K562 (cell line): ENCODE results near the gene CYP4F3. TPM values are rescaled to one million over a fixed set of nuclear protein-coding genes. Genes with fewer than 3 reads are reported as not detected.

Experiments
- ATAC-seq: fragments of 200-7000 bp; cut with Tn5 transposase; 3 replicates; pipeline ENCODE4 v1.9.1; 2020; ENCODE audit warnings: moderate library complexity
- BruUV-seq: library from RNA; stranded (reverse); fragments of 400-500 nt; replicated peaks from 2 replicates; lab custom pipeline; 2021; lab: Mats Ljungman, UMichigan
- CTCF ChIA-PET: fragments of 300-600 bp; formaldehyde crosslinking; extraction: SDS; loops from one replicate; lab custom pipeline; 2021; ENCODE audit warnings: low intra/inter-chr PET ratio; lab: Yijun Ruan, JAX
- POLR2A ChIA-PET: fragments of 300-600, 350-650 bp; sonication (Branson Sonifier 250); formaldehyde crosslinking; extraction: SDS; loops from one replicate; lab custom pipeline; 2021; ENCODE audit warnings: antibody characterized with exemption, inconsistent platforms; lab: Yijun Ruan, JAX
- DNase-seq, 4 experiments: peaks; one replicate each; pipeline versions ENCODE4 v3.0.0 to v3.0.0-alpha.2; 2011 to 2018; ENCODE audit warnings: low spot score in 3 of 4, mixed read lengths in 3 of 4; ENCODE audit errors: extremely low read depth in 1 of 4
- FAIRE-seq: peaks from 2 replicates; lab custom pipeline; 2011; peaks lifted over from hg19 to GRCh38; lab: Jason Lieb, UNC
- H2AFZ ChIP-seq: 2 replicates; pipeline ENCODE4 v1.6.0; 2011; ENCODE audit warnings: low read depth, low read length, control low read depth, inconsistent platforms
- H3K27ac ChIP-seq: fragments of 200-600 bp; 3 replicates; pipeline ENCODE4 v1.8.0; 2011; ENCODE audit warnings: low read depth, mild to moderate bottlenecking, control low read depth, inconsistent platforms, low read length, moderate library complexity, mixed read lengths; ENCODE audit errors: extremely low read depth
- H3K27me3 ChIP-seq, 2 experiments: fragments of 300-600 bp in 1 of 2; 2 replicates in 1 of 2; 3 replicates in 1 of 2; pipeline versions ENCODE4 v1.6.0 to v1.8.0; 2011; ENCODE audit warnings: inconsistent platforms in 2 of 2, low read length in 2 of 2, mild to moderate bottlenecking in 1 of 2, mixed read lengths in 1 of 2, moderate library complexity in 1 of 2; ENCODE audit not compliant: control insufficient read depth in 2 of 2, insufficient read depth in 2 of 2
- H3K36me3 ChIP-seq: fragments of 300-600 bp; 3 replicates; pipeline ENCODE4 v1.8.0; 2011; ENCODE audit warnings: mild to moderate bottlenecking, low read length, inconsistent platforms; ENCODE audit not compliant: control insufficient read depth, insufficient read depth
- H3K4me1 ChIP-seq, 2 experiments: fragments of 200-600 bp in 1 of 2; replicated peaks in 1 of 2; 2 replicates in 1 of 2; 3 replicates in 1 of 2; pipeline versions ENCODE4 v1.5.1 to v1.8.0; 2011; ENCODE audit warnings: inconsistent platforms in 2 of 2, low read length in 2 of 2, mild to moderate bottlenecking in 1 of 2, mixed read lengths in 1 of 2, moderate library complexity in 1 of 2; ENCODE audit not compliant: control insufficient read depth in 2 of 2, insufficient read depth in 2 of 2
- H3K4me2 ChIP-seq: 2 replicates; pipeline ENCODE4 v1.6.1; 2011; ENCODE audit warnings: low read length, control low read depth, inconsistent platforms, mixed read lengths; ENCODE audit not compliant: insufficient read depth
- H3K4me3 ChIP-seq: fragments of 200-600 bp; sonication (generic), shearing (Covaris generic); 2 replicates; pipeline ENCODE4 v1.5.1; 2016; ENCODE audit warnings: control low read depth, inconsistent platforms
- H3K79me2 ChIP-seq: fragments of 200-600 bp; 3 replicates; pipeline ENCODE4 v1.8.0; 2011; ENCODE audit warnings: low read length, inconsistent platforms; ENCODE audit not compliant: control insufficient read depth, insufficient read depth
- H3K9ac ChIP-seq, 2 experiments: 2 replicates each; pipeline versions ENCODE4 v1.6.0 to v1.6.1; 2011; ENCODE audit warnings: low read depth in 2 of 2, low read length in 2 of 2, control low read depth in 1 of 2, inconsistent platforms in 1 of 2, mild to moderate bottlenecking in 1 of 2, mixed read lengths in 1 of 2; ENCODE audit not compliant: insufficient read depth in 1 of 2
- H3K9me1 ChIP-seq: one replicate; pipeline ENCODE4 v1.6.0; 2011; ENCODE audit warnings: inconsistent platforms, mild to moderate bottlenecking, low read length, moderate library complexity; ENCODE audit not compliant: control insufficient read depth, insufficient read depth
- H3K9me3 ChIP-seq: replicated peaks from 2 replicates; pipeline ENCODE4 v1.5.1; 2011; ENCODE audit warnings: low read depth, low read length, inconsistent platforms; ENCODE audit not compliant: control insufficient read depth, insufficient read depth
- H4K20me1 ChIP-seq: replicated peaks from 2 replicates; pipeline ENCODE4 v1.6.1; 2011; ENCODE audit warnings: low read length, inconsistent platforms, mixed read lengths; ENCODE audit not compliant: control insufficient read depth, insufficient read depth
- CC2D1A ChIP-seq: fragments of 450-650 bp; IDR thresholded peaks from 2 replicates; pipeline ENCODE4 v1.6.1; 2017; ENCODE audit warnings: mild to moderate bottlenecking
- CTBP1 ChIP-seq: fragments of 450-650 bp; IDR thresholded peaks from 2 replicates; pipeline ENCODE4 v1.6.1; 2016; ENCODE audit warnings: borderline replicate concordance
- FIP1L1 ChIP-seq: fragments of 200-400 bp; formaldehyde crosslinking; IDR thresholded peaks from 2 replicates; pipeline ENCODE4 v1.6.1; 2018; ENCODE audit warnings: mild to moderate bottlenecking, low read depth, low read length; ENCODE audit not compliant: poor library complexity, severe bottlenecking
- HNRNPK ChIP-seq: fragments of 200-400 bp; formaldehyde crosslinking; IDR thresholded peaks from one replicate; pipeline ENCODE4 v1.6.1; 2018; ENCODE audit warnings: mild to moderate bottlenecking, low read depth, low read length; ENCODE audit not compliant: poor library complexity, severe bottlenecking
- KAT8 ChIP-seq: fragments of 450-650 bp; IDR thresholded peaks from 2 replicates; pipeline ENCODE4 v1.6.1; 2016; ENCODE audit warnings: low read depth, mild to moderate bottlenecking
- MEIS2 ChIP-seq: fragments of 450-650 bp; IDR thresholded peaks from 2 replicates; pipeline ENCODE4 v1.6.1; 2014; ENCODE audit warnings: mild to moderate bottlenecking; ENCODE audit not compliant: partially characterized antibody
- OTX1 ChIP-seq: fragments of 450-650 bp; formaldehyde crosslinking; IDR thresholded peaks from 2 replicates; pipeline ENCODE4 v1.4.0; 2022; ENCODE audit warnings: mild to moderate bottlenecking
- PTRF ChIP-seq: fragments of 450-650 bp; IDR thresholded peaks from 2 replicates; pipeline ENCODE4 v1.6.1; 2016; ENCODE audit warnings: mild to moderate bottlenecking, missing genetic modification characterization, missing compliant biosample characterization
- SIRT6 ChIP-seq: IDR thresholded peaks from one replicate; pipeline ENCODE4 v1.6.1; 2012; ENCODE audit warnings: low read depth, mild to moderate bottlenecking, control low read depth, inconsistent platforms, low read length, moderate library complexity
- TRIM28 ChIP-seq: fragments of 450-650 bp; IDR thresholded peaks from 2 replicates; pipeline ENCODE4 v1.6.1; 2017
- ZNF140 ChIP-seq: fragments of 250-450 bp; sonication (Bioruptor Pico); IDR thresholded peaks from 2 replicates; pipeline ENCODE4 v1.8.0; 2021; ENCODE audit warnings: moderate library complexity, mild to moderate bottlenecking, inconsistent platforms
- ZNF23 ChIP-seq: fragments of 250-450 bp; sonication (Bioruptor Pico); IDR thresholded peaks from 2 replicates; pipeline ENCODE4 v1.4.0; 2020; ENCODE audit warnings: mild to moderate bottlenecking
- WGBS: fragments of 100-300 bp; shearing (Covaris generic); methylation state at CpG from one replicate; pipeline ENCODE4 v1.1.6; 2016; ENCODE audit warnings: low coverage, mixed read lengths; ENCODE audit not compliant: insufficient coverage; ENCODE audit errors: missing lambda C conversion rate; 5-methylcytosine and 5-hydroxymethylcytosine counted together
- in situ Hi-C: fragments of 300-500 bp; cut with MboI; formaldehyde crosslinking; loops from 4 replicates; pipeline ENCODE4 v1.15.0; 2018; ENCODE audit warnings: inconsistent platforms, mixed read lengths
- intact Hi-C: fragments of 100-400 bp; cut with micrococcal nuclease; formaldehyde crosslinking; loops from 2 replicates; pipeline ENCODE4 v1.14.2; 2022
- polyA plus RNA-seq, 8 experiments: library from polyadenylated mRNA; depleted of rRNA in 4 of 8; stranded (reverse) in 5 of 8; unstranded in 3 of 8; fragments of >200 nt; fragmentation: Nextera tagmentation in 2 of 8; fragmentation: Illumina TruSeq in 1 of 8; extraction: Ambion mirVana in 2 of 8; extraction: Trizol in 1 of 8; gene quantifications; 2 replicates each; pipeline versions ENCODE4 v1.2.1 to v1.2.3, GENCODE V29; 2011 to 2014; ENCODE audit warnings: inconsistent platforms in 1 of 8, missing spikeins in 1 of 8
- total RNA-seq, 7 experiments: library from RNA; depleted of rRNA in 6 of 7; stranded (reverse); fragments of >200 nt in 6 of 7; fragmentation: Illumina TruSeq in 2 of 7; extraction: Trizol in 2 of 7; gene quantifications; 2 replicates each; pipeline versions ENCODE4 v1.2.1 to v1.2.3, GENCODE V29; 2011 to 2021; ENCODE audit warnings: low replicate concordance in 1 of 7
- TF ChIP-seq, protein P1 (sequence below), 3 experiments: IDR thresholded peaks in 2 of 3; conservative IDR thresholded peaks in 1 of 3; 2 replicates each; pipeline ENCODE4 v1.5.1; 2011 to 2012; ENCODE audit warnings: low read length in 3 of 3, mild to moderate bottlenecking in 3 of 3, control low read depth in 2 of 3, improper control_type of control experiment in 1 of 3, inconsistent platforms in 1 of 3, low read depth in 1 of 3, mixed read lengths in 1 of 3, moderate library complexity in 1 of 3; ENCODE audit not compliant: insufficient read depth in 2 of 3
- TF ChIP-seq, protein P2 (sequence below): fragments of 450-650 bp; IDR thresholded peaks from 2 replicates; pipeline ENCODE4 v1.6.1; 2014; ENCODE audit warnings: low read depth, mild to moderate bottlenecking, moderate library complexity, borderline replicate concordance
- TF ChIP-seq, protein P3 (sequence below): fragments of 450-650 bp; conservative IDR thresholded peaks from 2 replicates; pipeline ENCODE4 v1.6.1; 2016; ENCODE audit warnings: missing genetic modification characterization, low read depth, mild to moderate bottlenecking, control low read depth, missing compliant biosample characterization
- TF ChIP-seq, protein P4 (sequence below): fragments of 250-450 bp; sonication (Bioruptor Pico); IDR thresholded peaks from 2 replicates; pipeline ENCODE4 v1.4.0; 2020; ENCODE audit warnings: mild to moderate bottlenecking, moderate library complexity

The CYP4F3 gene
- total and polyA plus RNA-seq, 9 of the 15 experiments (the other 6 are each of a cell fraction or from before 2014, with no cell fraction given): 0.01 to 0.40 (median 0.16) TPM; not detected in 6

DNA sequence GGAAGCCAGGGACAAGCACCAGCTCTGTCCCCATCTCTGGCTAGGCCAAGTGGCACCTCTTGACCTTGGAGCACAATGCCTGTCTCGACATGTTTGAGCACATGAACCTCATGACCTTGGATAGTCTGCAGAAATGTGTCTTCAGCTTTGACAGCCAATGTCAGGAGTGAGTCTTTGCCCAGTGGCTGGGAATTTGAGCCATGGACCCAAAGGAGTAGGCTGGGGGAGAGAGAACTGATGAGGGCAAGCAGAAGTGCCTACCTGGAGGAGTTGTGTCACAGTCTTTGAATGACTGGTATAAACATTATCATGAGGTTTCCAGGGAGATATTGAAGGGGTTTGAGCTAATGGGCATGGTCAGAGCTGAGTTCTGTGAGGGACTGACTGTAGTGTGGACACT lies 25.5 kb downstream of the CYP4F3 start:
- ChIA-PET POLR2A (no interaction called here), CTCF (no interaction called here)
- H3K4me1 ChIP-seq: no peaks in the 10 kb centered on the region
- H3K79me2 ChIP-seq: no peaks in the 10 kb centered on the region
- no peak overlapping the region for H3K4me3 ChIP-seq
- BruUV-seq: no TSS peak
- WGBS: 0% methylated on average over 1 of the region's 1 CpG
- no peak for ATAC-seq
- H3K9me3 ChIP-seq: no peaks in the 10 kb centered on the region
- DNase-seq: no peak
- no peaks in the 10 kb centered on the region for H3K9me1 ChIP-seq
- in situ Hi-C loops (no loop called here), intact Hi-C loops (no loop called here)
- no peak for FAIRE-seq
- no peak overlapping the region for H3K4me2 ChIP-seq
- H3K27me3 ChIP-seq: no peaks in the 10 kb centered on the region
- H4K20me1 ChIP-seq: no peaks in the 10 kb centered on the region
- no peaks in the 10 kb centered on the region for H3K36me3 ChIP-seq
- H3K9ac ChIP-seq: no peak overlapping the region
- no peak overlapping the region for H3K27ac ChIP-seq
- no peak overlapping the region for H2AFZ ChIP-seq
- TF ChIP-seq HNRNPK (no peak), PTRF (tag) (no peak), ZNF140 (CRISPR knock-in tag) (no peak), SIRT6 (no peak), KAT8 (no peak), CC2D1A (no peak), ZNF23 (CRISPR knock-in tag) (no peak), TRIM28 (no peak), MEIS2 (no peak), CTBP1 (no peak), OTX1 (CRISPR knock-in tag) (no peak), FIP1L1 (no peak)
- TF ChIP-seq, protein P1, sequence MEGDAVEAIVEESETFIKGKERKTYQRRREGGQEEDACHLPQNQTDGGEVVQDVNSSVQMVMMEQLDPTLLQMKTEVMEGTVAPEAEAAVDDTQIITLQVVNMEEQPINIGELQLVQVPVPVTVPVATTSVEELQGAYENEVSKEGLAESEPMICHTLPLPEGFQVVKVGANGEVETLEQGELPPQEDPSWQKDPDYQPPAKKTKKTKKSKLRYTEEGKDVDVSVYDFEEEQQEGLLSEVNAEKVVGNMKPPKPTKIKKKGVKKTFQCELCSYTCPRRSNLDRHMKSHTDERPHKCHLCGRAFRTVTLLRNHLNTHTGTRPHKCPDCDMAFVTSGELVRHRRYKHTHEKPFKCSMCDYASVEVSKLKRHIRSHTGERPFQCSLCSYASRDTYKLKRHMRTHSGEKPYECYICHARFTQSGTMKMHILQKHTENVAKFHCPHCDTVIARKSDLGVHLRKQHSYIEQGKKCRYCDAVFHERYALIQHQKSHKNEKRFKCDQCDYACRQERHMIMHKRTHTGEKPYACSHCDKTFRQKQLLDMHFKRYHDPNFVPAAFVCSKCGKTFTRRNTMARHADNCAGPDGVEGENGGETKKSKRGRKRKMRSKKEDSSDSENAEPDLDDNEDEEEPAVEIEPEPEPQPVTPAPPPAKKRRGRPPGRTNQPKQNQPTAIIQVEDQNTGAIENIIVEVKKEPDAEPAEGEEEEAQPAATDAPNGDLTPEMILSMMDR (IDR thresholded peaks at IDR 0.05 in 2 of 3, conservative IDR thresholded peaks at IDR 0.05 in 1 of 3; ENCODE audit: insufficient read depth in 2 of 3, low read depth in 1 of 3, low read length in 3 of 3): no peak
- TF ChIP-seq, protein P2, sequence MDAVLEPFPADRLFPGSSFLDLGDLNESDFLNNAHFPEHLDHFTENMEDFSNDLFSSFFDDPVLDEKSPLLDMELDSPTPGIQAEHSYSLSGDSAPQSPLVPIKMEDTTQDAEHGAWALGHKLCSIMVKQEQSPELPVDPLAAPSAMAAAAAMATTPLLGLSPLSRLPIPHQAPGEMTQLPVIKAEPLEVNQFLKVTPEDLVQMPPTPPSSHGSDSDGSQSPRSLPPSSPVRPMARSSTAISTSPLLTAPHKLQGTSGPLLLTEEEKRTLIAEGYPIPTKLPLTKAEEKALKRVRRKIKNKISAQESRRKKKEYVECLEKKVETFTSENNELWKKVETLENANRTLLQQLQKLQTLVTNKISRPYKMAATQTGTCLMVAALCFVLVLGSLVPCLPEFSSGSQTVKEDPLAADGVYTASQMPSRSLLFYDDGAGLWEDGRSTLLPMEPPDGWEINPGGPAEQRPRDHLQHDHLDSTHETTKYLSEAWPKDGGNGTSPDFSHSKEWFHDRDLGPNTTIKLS: no peak
- TF ChIP-seq, protein P3, sequence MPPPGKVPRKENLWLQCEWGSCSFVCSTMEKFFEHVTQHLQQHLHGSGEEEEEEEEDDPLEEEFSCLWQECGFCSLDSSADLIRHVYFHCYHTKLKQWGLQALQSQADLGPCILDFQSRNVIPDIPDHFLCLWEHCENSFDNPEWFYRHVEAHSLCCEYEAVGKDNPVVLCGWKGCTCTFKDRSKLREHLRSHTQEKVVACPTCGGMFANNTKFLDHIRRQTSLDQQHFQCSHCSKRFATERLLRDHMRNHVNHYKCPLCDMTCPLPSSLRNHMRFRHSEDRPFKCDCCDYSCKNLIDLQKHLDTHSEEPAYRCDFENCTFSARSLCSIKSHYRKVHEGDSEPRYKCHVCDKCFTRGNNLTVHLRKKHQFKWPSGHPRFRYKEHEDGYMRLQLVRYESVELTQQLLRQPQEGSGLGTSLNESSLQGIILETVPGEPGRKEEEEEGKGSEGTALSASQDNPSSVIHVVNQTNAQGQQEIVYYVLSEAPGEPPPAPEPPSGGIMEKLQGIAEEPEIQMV (tag): no peak
- TF ChIP-seq, protein P4, sequence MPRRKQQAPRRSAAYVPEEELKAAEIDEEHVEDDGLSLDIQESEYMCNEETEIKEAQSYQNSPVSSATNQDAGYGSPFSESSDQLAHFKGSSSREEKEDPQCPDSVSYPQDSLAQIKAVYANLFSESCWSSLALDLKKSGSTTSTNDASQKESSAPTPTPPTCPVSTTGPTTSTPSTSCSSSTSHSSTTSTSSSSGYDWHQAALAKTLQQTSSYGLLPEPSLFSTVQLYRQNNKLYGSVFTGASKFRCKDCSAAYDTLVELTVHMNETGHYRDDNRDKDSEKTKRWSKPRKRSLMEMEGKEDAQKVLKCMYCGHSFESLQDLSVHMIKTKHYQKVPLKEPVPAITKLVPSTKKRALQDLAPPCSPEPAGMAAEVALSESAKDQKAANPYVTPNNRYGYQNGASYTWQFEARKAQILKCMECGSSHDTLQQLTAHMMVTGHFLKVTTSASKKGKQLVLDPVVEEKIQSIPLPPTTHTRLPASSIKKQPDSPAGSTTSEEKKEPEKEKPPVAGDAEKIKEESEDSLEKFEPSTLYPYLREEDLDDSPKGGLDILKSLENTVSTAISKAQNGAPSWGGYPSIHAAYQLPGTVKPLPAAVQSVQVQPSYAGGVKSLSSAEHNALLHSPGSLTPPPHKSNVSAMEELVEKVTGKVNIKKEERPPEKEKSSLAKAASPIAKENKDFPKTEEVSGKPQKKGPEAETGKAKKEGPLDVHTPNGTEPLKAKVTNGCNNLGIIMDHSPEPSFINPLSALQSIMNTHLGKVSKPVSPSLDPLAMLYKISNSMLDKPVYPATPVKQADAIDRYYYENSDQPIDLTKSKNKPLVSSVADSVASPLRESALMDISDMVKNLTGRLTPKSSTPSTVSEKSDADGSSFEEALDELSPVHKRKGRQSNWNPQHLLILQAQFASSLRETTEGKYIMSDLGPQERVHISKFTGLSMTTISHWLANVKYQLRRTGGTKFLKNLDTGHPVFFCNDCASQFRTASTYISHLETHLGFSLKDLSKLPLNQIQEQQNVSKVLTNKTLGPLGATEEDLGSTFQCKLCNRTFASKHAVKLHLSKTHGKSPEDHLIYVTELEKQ: no peak
